Adrenal gland (tissue), 12 donors: Measurements from ENCODE around the gene RASGRP2. TPM values are rescaled to one million over a fixed set of nuclear protein-coding genes. Genes with fewer than 3 reads are reported as not detected.

ENCODE experiments used
- DNase-seq, 7 donors: peaks; one replicate each; pipeline ENCODE4 v3.0.0-alpha.2; 2019 to 2020
- H3K27ac ChIP-seq, 5 donors: fragments of 200-600 bp; sonication (generic) in 4 of 5; 1 replicate in 3 of 5; 2 replicates in 2 of 5; pipeline versions ENCODE4 v1.5.1 to v1.8.0; 2016 to 2020; ENCODE audit warnings: mild to moderate bottlenecking in 1 of 5
- H3K27me3 ChIP-seq: fragments of 200-600 bp; 2 replicates; pipeline ENCODE4 v1.8.0; 2021
- H3K36me3 ChIP-seq, 2 donors: fragments of 200-600 bp; replicated peaks in 1 of 2; 1 replicate in 1 of 2; 2 replicates in 1 of 2; pipeline versions ENCODE4 v1.5.1 to v1.8.0; 2018 to 2022
- H3K4me1 ChIP-seq, 2 donors: fragments of 200-600 bp; replicated peaks in 1 of 2; 1 replicate in 1 of 2; 2 replicates in 1 of 2; pipeline versions ENCODE4 v1.5.1 to v1.8.0; 2018 to 2021
- H3K4me3 ChIP-seq, 4 donors: fragments of 200-600 bp; sonication (generic) in 3 of 4; one replicate each; pipeline ENCODE4 v1.5.1; 2016 to 2018
- H3K9me3 ChIP-seq, 3 donors: fragments of 200-600 bp; sonication (generic) in 1 of 3; replicated peaks in 1 of 3; 1 replicate in 2 of 3; 2 replicates in 1 of 3; pipeline versions ENCODE4 v1.5.1 to v1.8.0; 2016 to 2021
- POLR2A ChIP-seq, 2 donors: fragments of 450-650 bp; IDR thresholded peaks; one replicate each; pipeline ENCODE4 v1.6.1; 2017; ENCODE audit warnings: antibody characterized with exemption in 2 of 2, mild to moderate bottlenecking in 2 of 2, moderate library complexity in 1 of 2
- WGBS, 4 donors: extraction: QIAGEN DNeasy Blood & Tissue Kit in 2 of 4; methylation state at CpG; one replicate each; pipeline versions ENCODE4 v1.1.5 to v1.1.7; 2013 to 2017; 5-methylcytosine and 5-hydroxymethylcytosine counted together
- intact Hi-C, 2 donors: fragments of 100-400 bp; cut with DNase I; formaldehyde crosslinking; loops; one replicate each; pipeline versions ENCODE4 v1.14.1 to v1.15.0; 2022 to 2023
- polyA plus RNA-seq, 3 donors: library from polyadenylated mRNA; stranded (reverse); fragments of 200-250 nt in 2 of 3; fragments of 350-450 nt in 1 of 3; fragmentation: Illumina TruSeq in 1 of 3; extraction: RNeasy Lipid Tissue Mini Kit (QIAGEN cat#74804) in 1 of 3; gene quantifications; one replicate each; pipeline ENCODE4 v1.2.3, GENCODE V29; 2013 to 2014
- total RNA-seq, 9 donors: library from RNA; depleted of rRNA in 4 of 9; stranded (reverse); fragments of >200 nt in 4 of 9; fragments of 120-200 nt in 1 of 9; fragmentation: NEBNext Ultra II Directional in 1 of 9; extraction: Animal tissue kit (Norgen Biotek cat#: 25700) in 1 of 9; gene quantifications; one replicate each; pipeline versions ENCODE4 v1.1.0 to v1.2.4, GENCODE V29; 2013 to 2023
- TF ChIP-seq, protein P1 (sequence below), 6 experiments: fragments of 450-650 bp in 4 of 6; fragments of 200-600 bp in 2 of 6; sonication (generic) in 1 of 6; IDR thresholded peaks; 1 replicate in 5 of 6; 2 replicates in 1 of 6; pipeline versions ENCODE4 v1.5.1 to v1.8.0; 2016 to 2021; ENCODE audit warnings: antibody characterized with exemption in 6 of 6, mild to moderate bottlenecking in 2 of 6, moderate library complexity in 1 of 6
- donor health status: healthy with polysubstance abuse.
- donor health status: Bipolar disorder and iron deficiency.
- donor health status: DM: yes; HTN: yes; CAD: no.
- donor health status: DM: no; HTN: no; CAD: no.
- donor health status: DM: no; HTN: no; CAD: no.
- donor health status: DM: yes; HTN: yes; CAD: no.

RASGRP2 gene
- total and polyA plus RNA-seq, 12 donors, result 3.6 to 81.9 (median 12.3) TPM

GRCh38 chr11:64754919-64755662 is 11.1 kb upstream of the RASGRP2 start:
- WGBS, 4 donors, result 89 to 98% (median 90%) methylated on average over 8 to 21 of the region's 21 CpGs
- H3K27ac ChIP-seq, result no peak overlapping the region
- H3K9me3 ChIP-seq, result no peaks in the 10 kb centered on the region
- H3K4me3 ChIP-seq, result no peak overlapping the region
- intact Hi-C loops, result no loop called here
- peaks cover 0 to 9% of the 10 kb centered on the region in 2 donors for H3K4me1 ChIP-seq
- no peak for TF ChIP-seq POLR2A (IDR thresholded peaks at IDR 0.05)
- TF ChIP-seq, protein P1, sequence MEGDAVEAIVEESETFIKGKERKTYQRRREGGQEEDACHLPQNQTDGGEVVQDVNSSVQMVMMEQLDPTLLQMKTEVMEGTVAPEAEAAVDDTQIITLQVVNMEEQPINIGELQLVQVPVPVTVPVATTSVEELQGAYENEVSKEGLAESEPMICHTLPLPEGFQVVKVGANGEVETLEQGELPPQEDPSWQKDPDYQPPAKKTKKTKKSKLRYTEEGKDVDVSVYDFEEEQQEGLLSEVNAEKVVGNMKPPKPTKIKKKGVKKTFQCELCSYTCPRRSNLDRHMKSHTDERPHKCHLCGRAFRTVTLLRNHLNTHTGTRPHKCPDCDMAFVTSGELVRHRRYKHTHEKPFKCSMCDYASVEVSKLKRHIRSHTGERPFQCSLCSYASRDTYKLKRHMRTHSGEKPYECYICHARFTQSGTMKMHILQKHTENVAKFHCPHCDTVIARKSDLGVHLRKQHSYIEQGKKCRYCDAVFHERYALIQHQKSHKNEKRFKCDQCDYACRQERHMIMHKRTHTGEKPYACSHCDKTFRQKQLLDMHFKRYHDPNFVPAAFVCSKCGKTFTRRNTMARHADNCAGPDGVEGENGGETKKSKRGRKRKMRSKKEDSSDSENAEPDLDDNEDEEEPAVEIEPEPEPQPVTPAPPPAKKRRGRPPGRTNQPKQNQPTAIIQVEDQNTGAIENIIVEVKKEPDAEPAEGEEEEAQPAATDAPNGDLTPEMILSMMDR (IDR thresholded peaks at IDR 0.05), result no peak
- H3K36me3 ChIP-seq, result no peaks in the 10 kb centered on the region
- DNase-seq, result peak in 1 of 7 donors; percentile 15
- H3K27me3 ChIP-seq, result no peaks in the 10 kb centered on the region

GRCh38 chr11:64754124-64754918 is 10.4 kb upstream of the RASGRP2 start:
- Histone ChIP-seq H3K4me3 (no peak overlapping the region), H3K36me3 (no peaks in the 10 kb centered on the region), H3K4me1 (peaks cover 0 to 4% of the 10 kb centered on the region in 2 donors), H3K9me3 (no peaks in the 10 kb centered on the region), H3K27ac (no peak overlapping the region), H3K27me3 (no peaks in the 10 kb centered on the region)
- no peak for DNase-seq
- TF ChIP-seq, protein P1 (IDR thresholded peaks at IDR 0.05), result no peak
- no peak for TF ChIP-seq POLR2A (IDR thresholded peaks at IDR 0.05)
- WGBS, 4 donors, result 84 to 88% (median 87%) methylated on average over 20 to 26 of the region's 26 CpGs
- intact Hi-C loops, result no loop called here

- Histone ChIP-seq H3K4me1 (no peaks in the 10 kb centered on the region), H3K27me3 (no peaks in the 10 kb centered on the region), H3K4me3 (no peak overlapping the region), H3K36me3 (no peaks in the 10 kb centered on the region), H3K27ac (no peak overlapping the region), H3K9me3 (no peaks in the 10 kb centered on the region)
- no peak for TF ChIP-seq POLR2A (IDR thresholded peaks at IDR 0.05)
- TF ChIP-seq, protein P1 (IDR thresholded peaks at IDR 0.05), result no peak
- no peak for DNase-seq
- intact Hi-C loops, result no loop called here
- WGBS, 4 donors, result 89 to 93% (median 92%) methylated on average over 8 to 43 of the region's 43 CpGs
These were observed 9.6 kb upstream of the RASGRP2 start for GRCh38 chr11:64753380-64754123.

DNA sequence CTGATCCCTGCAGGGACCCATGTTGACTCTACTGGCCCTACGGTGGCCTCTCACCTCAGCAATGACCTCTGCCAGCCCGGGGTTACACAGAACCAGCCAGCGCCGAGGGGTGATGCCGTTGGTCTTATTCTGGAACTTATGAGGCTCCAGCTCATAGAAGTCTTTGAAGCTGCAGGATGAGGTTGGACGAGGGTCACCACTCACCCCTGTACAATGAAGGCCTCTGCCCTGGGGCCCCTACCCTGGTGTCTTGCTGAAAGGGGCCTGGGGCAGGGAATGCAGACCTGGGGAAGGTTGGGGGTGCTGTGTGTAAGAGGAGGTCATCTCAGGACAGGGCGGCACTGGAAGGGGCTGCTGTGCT is 9.1 kb upstream of the RASGRP2 start:
- TF ChIP-seq, protein P1 (IDR thresholded peaks at IDR 0.05), result no peak
- no peak for TF ChIP-seq POLR2A (IDR thresholded peaks at IDR 0.05)
- 84 to 95% (median 93%) methylated on average over 5 to 7 of the region's 7 CpGs for WGBS, 4 donors
- Histone ChIP-seq H3K36me3 (no peaks in the 10 kb centered on the region), H3K4me1 (no peaks in the 10 kb centered on the region), H3K4me3 (no peak overlapping the region), H3K9me3 (no peaks in the 10 kb centered on the region), H3K27me3 (no peaks in the 10 kb centered on the region), H3K27ac (no peak overlapping the region)
- intact Hi-C loops, result no loop called here
- no peak for DNase-seq
